Hepatocyte (in vitro differentiated cells): ENCODE measurements around the gene MUL1.

ENCODE experiments used
- EZH2 ChIP-seq: fragments of 200-600 bp; sonication (generic); IDR thresholded peaks from 2 replicates; pipeline ENCODE4 v1.6.1; 2016; ENCODE audit warnings: antibody characterized with exemption, mild to moderate bottlenecking, borderline replicate concordance
- EZH2phosphoT487 ChIP-seq: fragments of 200-600 bp; sonication (generic); IDR thresholded peaks from one replicate; pipeline ENCODE4 v1.6.1; 2018; ENCODE audit warnings: antibody characterized with exemption, mild to moderate bottlenecking, low read depth, moderate library complexity; ENCODE audit not compliant: unreplicated experiment, severe bottlenecking
- TF ChIP-seq, protein P1 (sequence below): fragments of 200-600 bp; sonication (generic); IDR thresholded peaks from 2 replicates; pipeline ENCODE4 v1.5.1; 2016; ENCODE audit warnings: antibody characterized with exemption, mild to moderate bottlenecking; ENCODE audit not compliant: poor library complexity

- TF ChIP-seq, protein P1, sequence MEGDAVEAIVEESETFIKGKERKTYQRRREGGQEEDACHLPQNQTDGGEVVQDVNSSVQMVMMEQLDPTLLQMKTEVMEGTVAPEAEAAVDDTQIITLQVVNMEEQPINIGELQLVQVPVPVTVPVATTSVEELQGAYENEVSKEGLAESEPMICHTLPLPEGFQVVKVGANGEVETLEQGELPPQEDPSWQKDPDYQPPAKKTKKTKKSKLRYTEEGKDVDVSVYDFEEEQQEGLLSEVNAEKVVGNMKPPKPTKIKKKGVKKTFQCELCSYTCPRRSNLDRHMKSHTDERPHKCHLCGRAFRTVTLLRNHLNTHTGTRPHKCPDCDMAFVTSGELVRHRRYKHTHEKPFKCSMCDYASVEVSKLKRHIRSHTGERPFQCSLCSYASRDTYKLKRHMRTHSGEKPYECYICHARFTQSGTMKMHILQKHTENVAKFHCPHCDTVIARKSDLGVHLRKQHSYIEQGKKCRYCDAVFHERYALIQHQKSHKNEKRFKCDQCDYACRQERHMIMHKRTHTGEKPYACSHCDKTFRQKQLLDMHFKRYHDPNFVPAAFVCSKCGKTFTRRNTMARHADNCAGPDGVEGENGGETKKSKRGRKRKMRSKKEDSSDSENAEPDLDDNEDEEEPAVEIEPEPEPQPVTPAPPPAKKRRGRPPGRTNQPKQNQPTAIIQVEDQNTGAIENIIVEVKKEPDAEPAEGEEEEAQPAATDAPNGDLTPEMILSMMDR = no peak
- TF ChIP-seq EZH2 (peak; percentile 78), EZH2phosphoT487 (no peak)
Observed at GRCh38 chr1:20552728-20553445, 44.9 kb upstream of the MUL1 start.
